NAMALWA (cell line): ENCODE data around the gene GBP4.
"Not testable (repeated sequence)": the region's sequence is repeated elsewhere in the genome, so short reads cannot be mapped to it uniquely, and the experiment has no call there.

Source experiments
- DNase-seq: peaks from one replicate; pipeline ENCODE4 v3.0.0-alpha.2; 2015; ENCODE audit warnings: low spot score

Gene GBP4, protein sequence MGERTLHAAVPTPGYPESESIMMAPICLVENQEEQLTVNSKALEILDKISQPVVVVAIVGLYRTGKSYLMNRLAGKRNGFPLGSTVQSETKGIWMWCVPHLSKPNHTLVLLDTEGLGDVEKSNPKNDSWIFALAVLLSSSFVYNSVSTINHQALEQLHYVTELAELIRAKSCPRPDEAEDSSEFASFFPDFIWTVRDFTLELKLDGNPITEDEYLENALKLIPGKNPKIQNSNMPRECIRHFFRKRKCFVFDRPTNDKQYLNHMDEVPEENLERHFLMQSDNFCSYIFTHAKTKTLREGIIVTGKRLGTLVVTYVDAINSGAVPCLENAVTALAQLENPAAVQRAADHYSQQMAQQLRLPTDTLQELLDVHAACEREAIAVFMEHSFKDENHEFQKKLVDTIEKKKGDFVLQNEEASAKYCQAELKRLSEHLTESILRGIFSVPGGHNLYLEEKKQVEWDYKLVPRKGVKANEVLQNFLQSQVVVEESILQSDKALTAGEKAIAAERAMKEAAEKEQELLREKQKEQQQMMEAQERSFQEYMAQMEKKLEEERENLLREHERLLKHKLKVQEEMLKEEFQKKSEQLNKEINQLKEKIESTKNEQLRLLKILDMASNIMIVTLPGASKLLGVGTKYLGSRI

GRCh38 chr1:89198491-89199072 is at the start of gene GBP4:
Gene GBP4, minus strand, starts transcription at chr1:89198942. Its CDS starts 108 bp downstream, at chr1:89198834.
- peak; percentile 24 for DNase-seq

DNA sequence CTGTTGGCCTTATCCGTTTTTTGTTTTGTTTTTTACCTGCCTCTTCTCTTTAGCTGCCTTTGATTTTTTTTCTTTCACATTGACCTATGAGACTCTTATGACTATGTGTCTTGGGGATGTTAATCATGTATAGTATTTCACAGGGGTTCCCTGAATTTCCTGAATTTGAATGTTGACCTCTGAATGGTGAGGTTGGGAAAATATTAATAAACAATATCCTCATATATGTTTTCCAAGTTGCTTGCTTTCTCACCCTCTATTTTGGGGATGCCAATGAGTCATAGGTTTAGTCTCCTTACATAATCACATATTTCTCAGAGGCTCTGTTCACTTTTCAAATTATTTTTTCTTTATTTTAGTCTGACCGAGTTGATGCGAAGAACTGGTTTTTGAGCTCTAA is 44.3 kb upstream of the GBP4 start:
- no peak for DNase-seq

GRCh38 chr1:89221341-89221740 is 22.6 kb upstream of the GBP4 start:
- no peak for DNase-seq

DNA sequence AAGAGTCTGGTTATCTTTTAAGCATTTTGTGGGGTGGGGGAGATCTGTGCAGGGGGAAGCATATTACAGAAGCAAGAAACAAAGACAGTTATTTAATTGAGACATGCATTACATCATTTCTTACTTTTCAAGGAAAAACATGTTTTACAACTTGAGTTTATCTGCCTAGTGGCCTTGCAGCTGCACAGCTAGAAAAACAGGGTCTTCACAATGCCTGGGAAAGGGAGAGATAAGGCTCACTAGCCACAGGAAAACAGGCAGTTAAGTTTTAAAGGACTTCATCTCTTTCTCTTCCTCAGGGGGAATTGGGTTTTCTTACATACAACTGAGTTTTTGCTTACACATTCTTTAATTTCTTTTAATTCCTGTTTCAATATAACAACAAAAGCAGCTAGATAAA is 21.1 kb upstream of the GBP4 start:
- not testable (repeated sequence) for DNase-seq

DNA sequence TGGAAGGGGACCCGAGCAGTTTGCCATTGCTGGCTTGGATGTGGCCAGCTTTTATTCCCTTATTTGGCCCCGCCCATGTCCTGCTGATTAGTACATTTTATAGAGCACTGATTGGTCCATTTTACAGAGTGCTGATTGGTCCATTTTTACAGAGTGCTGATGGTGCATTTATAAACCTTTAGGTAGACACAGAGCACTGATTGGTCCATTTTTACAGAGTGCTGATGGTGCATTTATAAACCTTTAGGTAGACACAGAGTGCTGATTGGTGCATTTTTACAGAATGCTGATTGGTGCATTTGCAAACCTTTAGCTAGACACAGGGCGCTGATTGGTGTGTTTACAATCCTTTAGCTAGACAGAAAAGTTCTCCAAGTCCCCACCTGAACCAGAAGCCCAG is 20.2 kb upstream of the GBP4 start:
- not testable (repeated sequence) for DNase-seq

GRCh38 chr1:89213347-89213746 is 14.6 kb upstream of the GBP4 start:
- no peak for DNase-seq

- DNase-seq = no peak
These were observed 12.4 kb upstream of the GBP4 start for GRCh38 chr1:89211035-89211634.

DNA sequence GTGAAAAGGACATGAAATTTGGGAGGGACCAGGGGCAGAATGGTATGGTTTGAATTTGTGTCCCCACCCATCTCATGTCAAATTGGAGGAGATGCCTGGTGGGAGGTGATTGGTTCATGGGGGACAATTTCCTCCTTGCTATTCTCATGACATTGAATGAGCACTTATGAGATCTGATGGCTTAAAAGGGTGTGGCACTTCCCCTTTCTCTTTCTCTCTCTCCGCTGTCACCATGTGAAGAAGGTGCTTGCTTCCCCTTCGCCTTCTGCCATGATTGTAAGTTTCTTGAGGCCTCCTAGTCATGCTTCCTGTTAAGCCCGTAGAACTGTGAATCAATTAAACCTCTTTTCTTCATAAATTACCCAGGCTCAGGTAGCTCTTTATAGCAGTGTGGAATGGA is 7.6 kb upstream of the GBP4 start:
- no peak for DNase-seq

DNA sequence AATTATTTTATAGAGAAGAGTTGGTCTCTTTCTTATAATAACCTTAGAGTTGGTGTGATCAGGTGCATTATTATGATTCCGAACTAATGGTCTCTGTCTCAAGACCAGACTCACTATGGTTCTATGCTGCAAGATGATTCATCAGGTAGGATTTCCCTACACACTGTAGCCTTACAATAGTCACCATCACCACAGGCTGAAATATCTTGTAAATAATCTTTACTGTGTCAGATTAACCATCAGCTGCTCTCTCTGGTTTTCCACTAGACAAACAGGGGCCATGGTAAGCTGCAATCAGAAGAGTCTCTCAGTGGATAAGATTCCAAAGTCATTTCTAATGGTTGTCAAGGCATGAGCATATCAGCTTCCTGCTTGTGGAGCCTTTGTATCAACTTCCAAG is 4.4 kb upstream of the GBP4 start:
- DNase-seq = no peak

- DNase-seq = no peak
These were observed 2.5 kb upstream of the GBP4 start for GRCh38 chr1:89201106-89201794.

DNA sequence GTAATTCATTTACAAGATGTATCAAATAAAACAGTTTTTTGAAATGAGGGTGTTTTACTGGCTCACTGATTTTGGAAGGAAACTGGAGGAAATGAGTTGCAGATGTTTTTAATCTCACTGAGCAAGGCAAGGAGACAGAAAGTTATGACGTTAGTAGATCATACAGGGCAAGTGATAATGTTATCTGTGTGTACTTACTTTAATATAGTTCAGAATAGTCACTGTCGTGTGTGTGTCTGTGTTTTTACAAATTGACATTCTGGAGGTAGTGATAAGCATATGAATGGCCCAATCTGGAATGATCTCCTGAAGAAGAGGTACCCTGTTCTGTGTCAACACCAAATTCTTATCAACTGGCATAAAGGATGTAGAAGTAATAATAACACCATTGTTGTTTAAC is 1.9 kb upstream of the GBP4 start:
- no peak for DNase-seq

DNA sequence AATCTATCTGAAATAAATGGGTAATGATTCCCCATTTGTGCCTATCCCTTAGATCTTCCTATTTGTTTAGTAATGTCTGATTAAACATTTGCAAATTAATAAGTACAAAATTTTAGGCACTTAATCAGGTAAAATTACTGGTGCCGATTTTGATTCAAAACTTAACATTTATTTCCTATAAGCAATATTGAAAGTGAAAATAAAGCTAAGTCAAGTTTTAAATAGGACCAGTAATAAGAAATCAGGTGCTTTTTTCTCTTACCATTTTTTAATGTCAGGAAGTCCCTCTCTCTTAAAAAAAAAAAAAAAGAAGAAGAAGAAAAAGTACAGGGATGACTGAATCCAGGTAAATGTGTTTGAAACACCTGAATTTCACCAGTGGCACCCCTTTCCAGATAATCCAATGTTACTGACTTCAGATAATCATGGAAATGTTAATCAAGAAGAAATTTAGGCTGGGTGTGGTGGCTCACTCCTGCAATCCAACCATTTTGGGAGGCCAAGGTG is 836 bp upstream of the GBP4 start:
- DNase-seq = no peak

GRCh38 chr1:89198081-89198480 is 661 bp downstream of the GBP4 start:
- no peak for DNase-seq

DNA sequence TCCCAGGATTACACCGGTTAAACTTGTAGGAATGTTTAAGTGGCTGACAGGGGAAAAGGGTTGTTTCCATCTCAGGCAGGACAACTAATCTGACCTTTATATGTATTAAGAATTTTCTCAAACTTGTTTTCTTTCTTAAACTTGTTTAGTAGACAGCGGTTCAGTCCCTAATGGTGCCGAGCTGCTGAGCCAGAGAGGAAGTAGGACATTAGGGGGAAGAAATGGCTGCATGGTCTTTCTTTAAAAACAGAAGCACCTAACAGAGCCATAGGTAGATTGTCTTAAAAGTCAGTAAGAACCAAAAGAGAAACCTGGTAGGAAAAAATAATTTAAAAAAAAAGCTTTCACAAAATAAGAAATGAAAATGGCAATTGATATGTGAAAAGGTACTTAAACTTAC is 3.3 kb downstream of the GBP4 start:
- no peak for DNase-seq

- DNase-seq = no peak
These were observed 7.4 kb downstream of the GBP4 start for GRCh38 chr1:89191314-89191713.

DNA sequence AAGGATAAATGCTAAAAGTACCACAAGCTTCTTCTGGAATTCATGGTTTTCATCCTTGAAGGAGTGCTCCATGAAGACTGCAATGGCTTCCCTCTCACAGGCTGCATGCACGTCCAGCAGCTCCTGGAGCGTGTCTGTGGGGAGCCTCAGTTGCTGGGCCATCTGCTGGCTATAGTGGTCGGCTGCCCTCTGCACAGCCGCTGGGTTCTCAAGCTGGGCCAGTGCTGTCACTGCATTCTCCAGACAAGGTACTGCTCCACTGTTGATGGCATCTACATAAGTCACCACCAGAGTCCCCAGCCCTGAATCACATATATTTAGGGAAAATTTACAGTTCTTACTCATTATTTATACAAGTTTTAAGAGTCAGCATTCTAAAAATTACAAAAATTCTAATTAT is 8.7 kb downstream of the GBP4 start:
- DNase-seq = no peak

DNA sequence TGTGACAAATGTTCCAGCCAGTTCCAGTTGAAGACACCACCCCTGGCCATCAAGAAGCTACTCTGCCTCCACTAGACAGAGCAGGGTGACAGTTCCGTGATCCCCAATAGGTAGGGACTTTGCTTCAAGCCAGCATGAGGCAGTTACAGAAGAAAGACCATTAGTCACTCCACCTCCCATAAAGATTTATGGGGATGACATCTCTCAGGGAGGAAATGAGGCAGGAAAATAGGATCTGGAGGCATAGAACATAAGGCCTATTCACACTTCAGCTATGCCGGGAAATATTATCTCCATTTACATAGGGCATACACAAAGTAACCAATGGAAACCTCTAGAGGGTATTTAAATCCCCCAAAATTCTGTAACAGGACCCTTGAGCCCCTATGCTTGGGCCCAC is 19.4 kb downstream of the GBP4 start:
- no peak for DNase-seq

DNA sequence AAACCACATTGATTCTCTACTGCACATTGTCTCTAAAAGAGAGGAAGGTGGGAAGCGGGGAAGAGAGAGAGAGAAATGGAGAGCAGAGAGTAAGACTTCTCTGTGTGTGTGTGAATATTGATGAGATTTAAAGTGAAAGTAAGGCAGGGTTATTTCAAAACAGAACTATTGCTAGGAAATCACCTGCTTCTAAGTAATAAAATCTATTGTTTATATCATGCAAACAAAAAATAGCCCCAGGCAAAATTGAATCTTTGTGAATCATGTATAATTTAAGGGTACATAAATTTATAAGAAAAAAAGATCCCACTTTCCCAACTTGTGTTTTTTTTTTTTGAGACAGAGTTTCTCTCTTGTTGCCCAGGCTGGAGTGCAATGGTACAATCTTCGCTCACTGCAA is 21.8 kb downstream of the GBP4 start:
- DNase-seq = no peak

- DNase-seq = no peak
These were observed 23.0 kb downstream of the GBP4 start, which contains the start of gene GBP7 for GRCh38 chr1:89175601-89176256. Gene GBP7, minus strand, starts transcription at chr1:89176003. Its CDS starts 4,068 bp downstream, at chr1:89171935.

DNA sequence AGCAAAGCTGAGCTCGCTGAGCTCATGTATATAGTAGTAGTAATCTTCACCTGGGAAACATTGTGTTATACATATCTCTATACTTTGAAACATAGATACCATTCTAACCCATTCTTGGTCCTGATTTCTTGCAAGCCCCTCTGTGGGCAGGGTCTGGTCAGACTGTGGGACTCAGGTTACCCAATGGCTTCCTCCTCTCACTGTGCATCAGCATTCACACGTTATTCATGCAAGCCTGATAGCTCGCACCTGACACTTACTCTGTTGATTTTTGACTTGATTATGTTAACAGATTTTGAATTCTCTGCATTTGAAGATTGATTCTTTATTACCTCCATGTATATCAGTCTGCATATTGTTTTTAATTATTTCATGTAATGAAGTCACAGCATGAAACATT is 24.3 kb downstream of the GBP4 start:
- no peak for DNase-seq

DNA sequence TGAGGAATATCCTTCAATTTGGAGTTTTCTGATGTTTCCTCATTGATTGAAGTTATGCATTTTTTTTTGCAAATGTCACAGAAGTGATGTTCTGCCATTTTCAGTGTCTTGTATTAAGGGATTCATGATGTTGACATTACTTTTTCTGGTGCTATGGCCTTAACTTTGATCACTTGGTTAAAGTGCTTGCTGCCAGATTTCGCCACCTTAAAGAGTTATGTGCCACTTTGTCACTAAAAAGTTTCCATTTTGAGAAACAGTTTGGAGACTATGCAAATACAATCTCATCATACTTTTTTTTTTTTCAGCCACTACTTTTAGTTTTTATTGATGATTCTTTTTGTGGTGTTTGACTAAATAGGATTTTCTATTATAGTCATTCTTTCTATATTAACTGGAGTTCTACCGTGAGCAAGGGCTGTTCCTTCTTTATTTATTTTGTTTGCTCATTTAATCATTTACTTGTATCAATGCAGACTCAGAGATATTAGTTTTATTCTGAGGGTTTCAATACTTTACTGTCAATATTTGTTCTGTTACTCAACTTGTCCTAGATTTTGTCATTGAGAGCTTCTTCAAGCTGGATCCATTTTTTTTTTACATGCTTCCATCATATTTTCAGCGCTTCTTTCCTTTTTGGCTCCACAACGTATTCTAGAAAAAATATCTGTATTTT is 26.1 kb downstream of the GBP4 start:
- DNase-seq = no peak
